PC-3 (cell line): ENCODE results near the gene DGKZ. TPM values are rescaled to one million over a fixed set of nuclear protein-coding genes. Genes with fewer than 3 reads are reported as not detected.

Experiments used
- ATAC-seq: fragments of 200-7000 bp; cut with Tn5 transposase; 2 replicates; pipeline ENCODE4 v1.9.1; 2020; ENCODE audit warnings: mild to moderate bottlenecking, moderate library complexity
- BruUV-seq: library from RNA; stranded (reverse); fragments of 400-500 nt; replicated peaks from 2 replicates; lab custom pipeline; 2021; lab: Mats Ljungman, UMichigan
- CTCF ChIA-PET: fragments of 300-600 bp; sonication (Branson Sonifier 250); formaldehyde crosslinking; loops from one replicate; lab custom pipeline; 2022; ENCODE audit warnings: antibody characterized with exemption; lab: Charles Lee
- POLR2A ChIA-PET: fragments of 300-600 bp; sonication (Branson Sonifier 250); formaldehyde crosslinking; loops from one replicate; lab custom pipeline; 2022; ENCODE audit warnings: antibody characterized with exemption; ENCODE audit not compliant: unreplicated experiment; lab: Charles Lee
- DNase-seq: peaks from one replicate; pipeline ENCODE4 v3.0.0-alpha.2; 2015
- H2AFZ ChIP-seq: fragments of 300-600 bp; sonication (generic); 2 replicates; pipeline ENCODE4 v1.6.0; 2016; ENCODE audit warnings: antibody characterized with exemption, low read length
- H3F3A ChIP-seq: fragments of 300-600 bp; sonication (generic); one replicate; pipeline ENCODE4 v1.6.0; 2017; ENCODE audit warnings: antibody characterized with exemption, low read length, control low read depth, mild to moderate bottlenecking; ENCODE audit not compliant: unreplicated experiment
- H3K27ac ChIP-seq: fragments of 300-600 bp; sonication (generic); 2 replicates; pipeline ENCODE4 v1.5.1; 2016; ENCODE audit warnings: mild to moderate bottlenecking, low read length
- H3K27me3 ChIP-seq: fragments of 300-600 bp; sonication (generic); 2 replicates; pipeline ENCODE4 v1.6.1; 2016; ENCODE audit warnings: low read length, mixed read lengths
- H3K36me3 ChIP-seq: fragments of 300-600 bp; sonication (generic); 2 replicates; pipeline ENCODE4 v1.6.1; 2016; ENCODE audit warnings: low read depth, mixed run types, low read length, mixed read lengths
- H3K4me1 ChIP-seq: fragments of 300-600 bp; sonication (generic); 2 replicates; pipeline ENCODE4 v1.5.1; 2016; ENCODE audit warnings: low read length; ENCODE audit not compliant: insufficient read depth
- H3K4me2 ChIP-seq: fragments of 300-600 bp; sonication (generic); 2 replicates; pipeline ENCODE4 v1.6.0; 2016; ENCODE audit warnings: low read length
- H3K4me3 ChIP-seq: fragments of 300-600 bp; sonication (generic); 2 replicates; pipeline ENCODE4 v1.5.1; 2016; ENCODE audit warnings: mild to moderate bottlenecking, low read length, mixed read lengths
- H3K79me2 ChIP-seq: fragments of 300-600 bp; sonication (generic); 2 replicates; pipeline ENCODE4 v1.6.1; 2017; ENCODE audit warnings: low read length, mixed read lengths
- H3K9ac ChIP-seq: fragments of 300-600 bp; sonication (generic); 2 replicates; pipeline ENCODE4 v1.6.0; 2016; ENCODE audit warnings: mild to moderate bottlenecking, low read length
- H3K9me2 ChIP-seq: fragments of 300-600 bp; sonication (generic); replicated peaks from 2 replicates; pipeline ENCODE4 v1.6.1; 2016; ENCODE audit warnings: mixed run types, low read length, mixed read lengths
- H3K9me3 ChIP-seq: fragments of 300-600 bp; sonication (generic); 2 replicates; pipeline ENCODE4 v1.6.1; 2016; ENCODE audit warnings: low read length, mixed read lengths
- H4K20me1 ChIP-seq: fragments of 300-600 bp; sonication (generic); 2 replicates; pipeline ENCODE4 v1.6.1; 2016; ENCODE audit warnings: low read length, mixed read lengths
- CTCF ChIP-seq: fragments of 300-600 bp; sonication (generic); conservative IDR thresholded peaks from 2 replicates; pipeline ENCODE4 v1.5.1; 2017; ENCODE audit warnings: antibody characterized with exemption, low read depth, mild to moderate bottlenecking, low read length
- EZH2 ChIP-seq: fragments of 300-600 bp; sonication (generic); IDR thresholded peaks from one replicate; pipeline ENCODE4 v1.6.1; 2017; ENCODE audit warnings: antibody characterized with exemption, mild to moderate bottlenecking, low read length; ENCODE audit not compliant: unreplicated experiment
- EZH2phosphoT487 ChIP-seq: fragments of 300-600 bp; sonication (generic); IDR thresholded peaks from 2 replicates; pipeline ENCODE4 v1.6.1; 2018; ENCODE audit warnings: mild to moderate bottlenecking, antibody characterized with exemption, low read length, borderline replicate concordance
- intact Hi-C: fragments of 100-400 bp; cut with micrococcal nuclease; formaldehyde crosslinking; loops from 2 replicates; pipeline ENCODE4 v1.9.0; 2023
- total RNA-seq: library from RNA; depleted of rRNA; stranded (reverse); fragments of >200 nt; gene quantifications from 2 replicates; pipeline ENCODE4 v1.2.3, GENCODE V29; 2014

DGKZ gene
- total RNA-seq, 1 experiment from 2014 or later = 70.2 TPM

- no peak overlapping the region for H3K4me2 ChIP-seq
- H3F3A ChIP-seq = no peaks in the 10 kb centered on the region
- no peaks in the 10 kb centered on the region for H3K27me3 ChIP-seq
- intact Hi-C loops = no loop called here
- ATAC-seq (no peak), DNase-seq (no peak)
- no peak for TF ChIP-seq CTCF
- no peak for TF ChIP-seq EZH2phosphoT487
- TF ChIP-seq EZH2 = no peak
- H3K9ac ChIP-seq = no peak overlapping the region
- H3K27ac ChIP-seq = no peak overlapping the region
- no TSS peak for BruUV-seq
- no peaks in the 10 kb centered on the region for H4K20me1 ChIP-seq
- peaks cover 15% of the 10 kb centered on the region for H3K4me1 ChIP-seq
- no peaks in the 10 kb centered on the region for H3K9me3 ChIP-seq
- no peaks in the 10 kb centered on the region for H3K36me3 ChIP-seq
- ChIA-PET POLR2A (no interaction called here), CTCF (no interaction called here)
- H3K79me2 ChIP-seq = no peaks in the 10 kb centered on the region
- H2AFZ ChIP-seq = no peak overlapping the region
- H3K9me2 ChIP-seq = no peaks in the 10 kb centered on the region
- no peak overlapping the region for H3K4me3 ChIP-seq
Measured at GRCh38 chr11:46417711-46418110, 70.4 kb downstream of the DGKZ start.

GRCh38 chr11:46418751-46419150 lies 71.5 kb downstream of the DGKZ start:
- no peak overlapping the region for H3K4me2 ChIP-seq
- no peak for TF ChIP-seq CTCF
- TF ChIP-seq EZH2phosphoT487 = no peak
- no peak for TF ChIP-seq EZH2
- H3K9me2 ChIP-seq = no peaks in the 10 kb centered on the region
- H3K27ac ChIP-seq = no peak overlapping the region
- peaks cover 12% of the 10 kb centered on the region for H3K4me1 ChIP-seq
- no peak overlapping the region for H3K4me3 ChIP-seq
- H3K36me3 ChIP-seq = no peaks in the 10 kb centered on the region
- ATAC-seq (no peak), DNase-seq (no peak)
- CTCF ChIA-PET = no interaction called here
- no TSS peak for BruUV-seq
- no peaks in the 10 kb centered on the region for H3K9me3 ChIP-seq
- no peaks in the 10 kb centered on the region for H3K27me3 ChIP-seq
- H3F3A ChIP-seq = no peaks in the 10 kb centered on the region
- H4K20me1 ChIP-seq = no peaks in the 10 kb centered on the region
- POLR2A ChIA-PET = no interaction called here
- H2AFZ ChIP-seq = no peak overlapping the region
- no peak overlapping the region for H3K9ac ChIP-seq
- no peaks in the 10 kb centered on the region for H3K79me2 ChIP-seq
- intact Hi-C loops = no loop called here

- ChIA-PET CTCF (no interaction called here), POLR2A (no interaction called here)
- Histone ChIP-seq H3K9me3 (no peaks in the 10 kb centered on the region), H3F3A (no peaks in the 10 kb centered on the region), H3K4me2 (no peak overlapping the region), H2AFZ (no peak overlapping the region), H3K79me2 (no peaks in the 10 kb centered on the region), H3K4me3 (no peak overlapping the region), H3K27me3 (no peaks in the 10 kb centered on the region), H4K20me1 (no peaks in the 10 kb centered on the region), H3K27ac (no peak overlapping the region), H3K4me1 (no peaks in the 10 kb centered on the region), H3K36me3 (no peaks in the 10 kb centered on the region), H3K9ac (no peak overlapping the region), H3K9me2 (no peaks in the 10 kb centered on the region)
- DNase-seq = no peak
- TF ChIP-seq EZH2 (no peak), CTCF (no peak), EZH2phosphoT487 (no peak)
- BruUV-seq = no TSS peak
- no peak for ATAC-seq
- intact Hi-C loops = no loop called here
Measured at GRCh38 chr11:46420513-46420912, 73.2 kb downstream of the DGKZ start.
